ENCODE results near the gene TTC7B.

- TF ChIP-seq, protein P1, sequence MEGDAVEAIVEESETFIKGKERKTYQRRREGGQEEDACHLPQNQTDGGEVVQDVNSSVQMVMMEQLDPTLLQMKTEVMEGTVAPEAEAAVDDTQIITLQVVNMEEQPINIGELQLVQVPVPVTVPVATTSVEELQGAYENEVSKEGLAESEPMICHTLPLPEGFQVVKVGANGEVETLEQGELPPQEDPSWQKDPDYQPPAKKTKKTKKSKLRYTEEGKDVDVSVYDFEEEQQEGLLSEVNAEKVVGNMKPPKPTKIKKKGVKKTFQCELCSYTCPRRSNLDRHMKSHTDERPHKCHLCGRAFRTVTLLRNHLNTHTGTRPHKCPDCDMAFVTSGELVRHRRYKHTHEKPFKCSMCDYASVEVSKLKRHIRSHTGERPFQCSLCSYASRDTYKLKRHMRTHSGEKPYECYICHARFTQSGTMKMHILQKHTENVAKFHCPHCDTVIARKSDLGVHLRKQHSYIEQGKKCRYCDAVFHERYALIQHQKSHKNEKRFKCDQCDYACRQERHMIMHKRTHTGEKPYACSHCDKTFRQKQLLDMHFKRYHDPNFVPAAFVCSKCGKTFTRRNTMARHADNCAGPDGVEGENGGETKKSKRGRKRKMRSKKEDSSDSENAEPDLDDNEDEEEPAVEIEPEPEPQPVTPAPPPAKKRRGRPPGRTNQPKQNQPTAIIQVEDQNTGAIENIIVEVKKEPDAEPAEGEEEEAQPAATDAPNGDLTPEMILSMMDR (IDR thresholded peaks at IDR 0.05), result no peak
- no peak for TF ChIP-seq POLR2A (IDR thresholded peaks at IDR 0.05)
Observed at GRCh38 chr14:90556666-90557450, 259.4 kb downstream of the TTC7B start.

Measured in esophagus squamous epithelium (tissue), 4 donors.